Mucosa of stomach (tissue), 1 donor: ENCODE results near the gene SKIC8.
"Not testable (repeated sequence)": the region's sequence is repeated elsewhere in the genome, so short reads cannot be mapped to it uniquely, and the experiment has no call there.

ENCODE experiments used
- H3K27me3 ChIP-seq: one replicate; pipeline ENCODE4 v1.7.0; 2013; ENCODE audit warnings: mild to moderate bottlenecking, low read length; ENCODE audit not compliant: control insufficient read depth, insufficient read depth
- H3K36me3 ChIP-seq: one replicate; pipeline ENCODE4 v1.7.0; 2013; ENCODE audit warnings: low read length; ENCODE audit not compliant: control insufficient read depth, insufficient read depth
- H3K4me1 ChIP-seq: one replicate; pipeline ENCODE4 v1.7.0; 2013; ENCODE audit warnings: mild to moderate bottlenecking, low read length; ENCODE audit not compliant: control insufficient read depth, insufficient read depth
- H3K4me3 ChIP-seq: one replicate; pipeline ENCODE4 v1.7.0; 2013; ENCODE audit warnings: low read length
- H3K9ac ChIP-seq: one replicate; pipeline ENCODE4 v1.7.0; 2013; ENCODE audit warnings: mild to moderate bottlenecking, low read length, moderate library complexity
- H3K9me3 ChIP-seq: one replicate; pipeline ENCODE4 v1.7.0; 2013; ENCODE audit warnings: mild to moderate bottlenecking, low read length, moderate library complexity; ENCODE audit not compliant: control insufficient read depth
- donor health status: Pancreatic carcinoma.

Gene SKIC8

DNA sequence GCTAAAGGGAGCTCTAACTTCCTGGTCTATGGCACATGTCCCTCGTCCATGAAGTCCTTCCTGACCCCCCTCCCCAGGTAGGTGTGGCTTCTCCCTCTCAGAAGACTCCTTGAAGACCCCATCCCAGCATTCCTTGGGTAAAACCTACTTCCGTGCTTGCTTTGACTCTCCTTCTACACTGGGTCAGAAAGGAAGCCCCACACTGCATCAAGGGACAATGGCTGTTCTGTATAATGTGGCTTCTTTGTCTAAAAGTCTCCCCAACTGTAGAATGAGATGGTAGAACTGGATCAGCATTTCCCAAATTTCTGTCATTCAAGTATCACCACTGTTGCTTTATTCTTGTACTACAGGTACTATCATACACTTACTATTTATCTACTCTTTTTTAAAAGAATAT, 38.9 kb downstream of the SKIC8 start:
- Histone ChIP-seq H3K36me3 (no peaks in the 10 kb centered on the region), H3K4me1 (peaks cover 8% of the 10 kb centered on the region), H3K9me3 (no peaks in the 10 kb centered on the region), H3K27me3 (no peaks in the 10 kb centered on the region), H3K4me3 (no peak overlapping the region), H3K9ac (no peak overlapping the region)

DNA sequence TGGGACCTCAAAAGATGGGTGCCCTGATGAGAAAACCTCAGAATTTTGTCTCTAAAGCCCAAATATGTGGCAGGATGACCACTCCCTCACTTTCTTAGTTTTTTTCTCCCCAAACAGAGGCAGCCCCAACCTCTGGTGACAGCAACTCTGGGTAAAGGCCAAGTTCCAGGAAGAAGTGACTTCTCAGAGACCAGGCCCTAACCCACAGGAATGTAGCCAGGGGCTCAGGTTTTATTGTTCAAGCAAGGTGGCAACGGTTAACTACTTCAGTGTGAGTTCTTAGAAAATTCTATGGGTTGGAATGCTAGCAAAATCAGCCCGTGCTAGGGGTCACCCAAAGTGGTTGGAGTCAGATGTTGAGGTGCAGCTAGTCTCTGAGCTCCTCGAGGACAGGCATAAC, 40.2 kb downstream of the SKIC8 start:
- Histone ChIP-seq H3K4me3 (no peak overlapping the region), H3K36me3 (no peaks in the 10 kb centered on the region), H3K4me1 (peaks cover 7% of the 10 kb centered on the region), H3K27me3 (no peaks in the 10 kb centered on the region), H3K9me3 (no peaks in the 10 kb centered on the region), H3K9ac (no peak overlapping the region)

DNA sequence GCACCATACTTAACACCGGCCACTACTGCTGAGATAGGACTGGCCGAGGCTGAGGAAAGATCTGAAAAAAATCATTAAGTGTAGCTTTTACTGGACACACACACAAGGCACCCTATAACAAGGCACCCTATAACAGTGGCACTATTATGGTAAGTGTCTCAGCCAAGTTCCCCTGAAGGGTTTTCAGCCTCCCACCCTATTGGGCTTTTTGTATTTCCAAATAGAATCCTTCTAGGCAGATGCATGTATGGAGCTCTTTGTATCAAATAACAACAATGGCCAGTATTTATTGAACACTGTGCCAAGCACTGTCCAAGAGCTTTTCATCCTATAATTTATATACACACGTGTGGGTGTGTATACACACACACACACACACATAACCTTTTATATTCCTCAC, 41.7 kb downstream of the SKIC8 start:
- H3K36me3 ChIP-seq = no peaks in the 10 kb centered on the region
- H3K9ac ChIP-seq = no peak overlapping the region
- no peaks in the 10 kb centered on the region for H3K27me3 ChIP-seq
- H3K4me1 ChIP-seq = no peaks in the 10 kb centered on the region
- no peaks in the 10 kb centered on the region for H3K9me3 ChIP-seq
- H3K4me3 ChIP-seq = no peak overlapping the region

DNA sequence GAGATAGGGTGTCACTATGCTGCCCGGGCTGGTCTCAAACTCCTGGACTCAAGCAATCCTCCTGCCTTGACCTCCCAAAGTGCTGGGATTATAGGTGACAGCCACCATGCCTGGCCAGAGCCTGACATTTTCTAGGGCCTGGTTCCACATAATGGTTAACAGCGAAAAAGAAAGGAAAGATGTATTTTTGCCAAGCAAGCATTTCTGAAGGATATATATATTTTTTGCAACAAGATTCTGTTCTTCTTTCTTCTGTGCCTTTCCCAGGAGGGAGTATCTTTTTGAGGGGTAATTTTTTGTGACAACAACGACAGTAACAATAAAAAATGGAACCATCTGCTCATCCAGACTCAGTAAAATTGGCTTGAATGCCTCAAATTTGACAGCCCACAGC, 43.4 kb downstream of the SKIC8 start:
- Histone ChIP-seq H3K27me3 (no peaks in the 10 kb centered on the region), H3K36me3 (no peaks in the 10 kb centered on the region), H3K4me1 (no peaks in the 10 kb centered on the region), H3K4me3 (no peak overlapping the region), H3K9ac (no peak overlapping the region), H3K9me3 (no peaks in the 10 kb centered on the region)

DNA sequence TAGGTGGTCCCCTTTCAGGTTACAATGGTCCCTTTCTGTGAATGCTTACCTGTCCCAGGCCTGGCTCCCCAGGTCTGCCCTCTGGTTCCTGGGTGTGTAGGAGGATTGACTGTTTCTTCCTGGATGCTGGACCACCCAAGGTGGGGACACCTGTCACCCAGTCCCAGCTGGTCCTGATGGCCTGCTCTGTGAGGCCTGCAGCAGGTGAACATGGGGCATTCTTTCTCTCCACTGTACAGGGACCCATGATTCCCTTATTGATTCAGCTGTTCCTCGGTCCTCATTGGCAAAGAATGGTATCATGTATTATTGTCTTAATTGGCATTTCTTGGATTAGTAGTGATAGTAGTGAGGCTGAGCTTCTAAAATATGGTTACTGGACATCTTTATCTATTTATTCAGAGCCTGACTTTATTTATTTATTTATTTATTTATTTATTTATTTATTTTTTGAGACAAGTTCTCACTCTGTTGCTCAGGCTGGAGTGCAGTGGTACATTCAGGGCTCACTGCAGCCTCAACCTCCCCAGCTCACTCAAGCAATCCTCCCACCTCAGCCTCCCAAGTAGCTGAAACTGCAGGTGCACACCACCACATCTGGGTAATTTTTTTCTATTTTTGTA, 43.9 kb downstream of the SKIC8 start:
- Histone ChIP-seq H3K4me3 (no peak overlapping the region), H3K9ac (no peak overlapping the region), H3K27me3 (no peaks in the 10 kb centered on the region), H3K9me3 (no peaks in the 10 kb centered on the region), H3K36me3 (no peaks in the 10 kb centered on the region), H3K4me1 (no peaks in the 10 kb centered on the region)

DNA sequence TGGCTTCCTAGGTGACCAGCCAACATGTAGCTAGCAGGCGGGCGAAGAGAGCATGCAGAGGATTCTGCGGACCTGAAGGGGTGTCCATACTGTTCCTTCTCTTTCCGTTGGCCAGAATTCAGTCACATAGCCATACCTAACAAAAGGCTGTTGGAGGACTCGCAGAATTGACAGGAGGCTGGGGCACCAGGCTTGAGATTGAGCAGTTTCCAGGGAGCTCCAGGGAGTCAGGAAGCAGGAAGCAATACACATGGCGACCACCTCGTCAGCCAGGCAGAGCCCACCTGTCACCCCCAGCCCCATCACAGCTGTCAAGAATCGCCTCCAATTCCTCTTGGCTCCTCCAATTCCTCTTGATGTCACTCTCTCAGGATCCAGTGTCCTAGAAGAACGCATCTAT, 48.3 kb downstream of the SKIC8 start:
- Histone ChIP-seq H3K27me3 (no peaks in the 10 kb centered on the region), H3K9me3 (no peaks in the 10 kb centered on the region), H3K4me3 (no peak overlapping the region), H3K36me3 (no peaks in the 10 kb centered on the region), H3K4me1 (no peaks in the 10 kb centered on the region), H3K9ac (no peak overlapping the region)

DNA sequence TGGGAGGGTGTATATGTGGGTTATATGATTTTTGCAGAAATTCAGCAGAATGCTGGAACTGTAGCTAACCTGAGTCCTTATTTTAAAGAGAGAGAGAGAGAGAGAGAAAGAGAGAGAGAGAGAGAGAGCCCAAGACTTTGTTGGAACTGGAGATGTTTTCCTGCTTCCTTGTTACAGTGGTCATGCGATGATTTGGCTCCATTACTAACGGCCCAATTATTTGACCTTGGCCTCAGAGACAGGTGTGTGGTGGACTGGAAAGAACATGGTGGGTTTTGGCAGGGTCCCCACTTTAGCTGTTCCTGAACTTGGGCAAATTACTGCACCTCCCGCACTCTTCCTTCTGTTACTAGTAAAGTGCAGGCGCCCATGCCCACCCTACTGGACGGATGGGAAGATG, 50.3 kb downstream of the SKIC8 start:
- Histone ChIP-seq H3K27me3 (no peaks in the 10 kb centered on the region), H3K9ac (no peak overlapping the region), H3K4me3 (no peak overlapping the region), H3K9me3 (no peaks in the 10 kb centered on the region), H3K36me3 (no peaks in the 10 kb centered on the region), H3K4me1 (peaks cover 4% of the 10 kb centered on the region)

DNA sequence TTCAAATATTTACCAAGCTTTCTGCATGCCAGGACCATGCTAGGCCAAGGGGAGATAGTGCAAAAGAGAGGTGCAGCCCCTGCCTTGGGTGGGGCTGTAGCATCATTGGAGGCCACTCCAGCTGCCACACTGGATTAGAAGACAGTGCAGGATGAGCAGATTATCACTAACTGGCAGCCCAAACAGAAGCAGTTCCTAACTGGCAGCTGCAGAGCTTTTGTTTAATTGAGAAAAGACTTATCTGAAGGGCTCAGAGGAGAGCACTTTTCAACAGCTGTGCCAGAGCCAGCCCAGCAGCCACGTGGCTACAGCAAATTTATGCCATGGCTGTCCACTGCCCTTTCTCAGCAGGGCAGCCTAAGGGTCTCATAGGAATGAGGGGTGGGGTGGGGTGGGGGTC, 51.5 kb downstream of the SKIC8 start:
- Histone ChIP-seq H3K27me3 (no peaks in the 10 kb centered on the region), H3K36me3 (no peaks in the 10 kb centered on the region), H3K9ac (no peak overlapping the region), H3K9me3 (no peaks in the 10 kb centered on the region), H3K4me3 (no peak overlapping the region), H3K4me1 (peaks cover 15% of the 10 kb centered on the region)

DNA sequence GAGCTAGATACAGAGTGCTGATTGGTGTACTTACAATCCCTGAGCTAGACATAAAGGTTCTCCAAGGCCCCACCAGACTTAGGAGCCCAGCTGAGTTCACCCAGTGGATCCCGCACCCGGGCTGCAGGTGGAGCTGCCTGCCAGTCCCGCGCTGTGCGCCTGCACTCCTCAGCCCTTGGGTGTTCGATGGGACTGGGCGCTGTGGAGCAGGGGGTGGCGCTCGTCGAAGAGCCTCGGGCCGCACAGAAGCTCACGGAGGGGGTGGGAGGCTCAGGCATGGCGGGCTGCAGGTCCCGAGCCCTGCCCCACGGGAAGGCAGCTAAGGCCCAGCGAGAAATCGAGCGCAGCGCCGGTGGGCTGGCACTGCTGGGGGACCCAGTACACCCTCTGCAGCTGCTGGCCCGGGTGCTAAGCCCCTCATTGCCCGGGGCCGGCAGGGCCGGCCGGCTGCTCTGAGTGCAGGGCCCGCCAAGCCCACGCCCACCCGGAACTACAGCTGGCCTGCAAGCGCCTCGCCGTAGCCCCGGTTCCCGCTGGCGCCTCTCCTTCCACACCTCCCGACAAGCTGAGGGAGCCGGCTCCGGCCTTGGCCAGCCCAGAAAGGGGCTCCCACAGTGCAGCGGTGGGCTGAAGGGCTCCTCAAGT, 53.3 kb downstream of the SKIC8 start:
- not testable (repeated sequence) for H3K9me3 ChIP-seq, H3K27me3 ChIP-seq, H3K36me3 ChIP-seq, H3K4me3 ChIP-seq, H3K9ac ChIP-seq
- H3K4me1 ChIP-seq = peaks cover 16% of the 10 kb centered on the region

DNA sequence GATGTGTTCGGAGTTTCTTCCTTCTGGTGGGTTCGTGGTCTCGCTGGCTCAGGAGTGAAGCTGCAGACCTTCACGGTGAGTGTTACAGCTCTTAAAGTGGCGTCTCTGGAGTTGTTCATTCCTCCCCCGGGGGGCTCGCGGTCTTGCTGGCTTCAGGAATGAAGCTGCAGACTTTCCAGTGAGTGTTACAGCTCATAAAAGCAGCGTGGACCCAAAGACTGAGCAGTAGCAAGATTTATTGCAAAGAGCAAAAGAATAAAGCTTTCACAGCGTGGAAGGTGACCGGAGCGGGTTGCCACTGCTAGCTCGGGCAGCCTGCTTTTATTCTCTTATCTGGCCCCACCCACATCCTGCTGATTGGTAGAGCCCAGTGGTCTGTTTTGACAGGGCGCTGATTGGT, 54.0 kb downstream of the SKIC8 start:
- peaks cover 20% of the 10 kb centered on the region for H3K4me1 ChIP-seq
- H3K4me3 ChIP-seq, H3K9ac ChIP-seq, H3K27me3 ChIP-seq, H3K9me3 ChIP-seq, H3K36me3 ChIP-seq: not testable (repeated sequence)

DNA sequence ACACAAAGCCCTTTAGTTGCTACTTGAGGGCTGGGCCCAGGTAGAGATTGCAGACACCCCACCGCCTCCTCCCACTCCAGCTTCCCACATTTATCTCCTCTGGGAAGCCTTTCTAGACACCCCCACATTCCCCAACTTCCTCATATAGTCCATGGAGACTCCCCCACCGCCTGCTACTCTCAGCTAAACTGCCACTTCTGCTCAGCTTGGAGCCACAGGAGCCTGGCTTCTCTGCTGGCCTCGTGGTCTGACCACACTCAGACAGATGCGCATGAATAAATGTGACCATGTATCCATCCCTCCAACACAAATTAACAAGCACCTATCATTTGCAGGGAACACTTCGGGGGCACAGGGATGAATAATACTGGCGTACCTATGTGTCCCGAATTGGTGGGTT, 54.5 kb downstream of the SKIC8 start:
- Histone ChIP-seq H3K36me3 (no peaks in the 10 kb centered on the region), H3K9me3 (no peaks in the 10 kb centered on the region), H3K4me1 (peaks cover 20% of the 10 kb centered on the region), H3K4me3 (no peak overlapping the region), H3K9ac (no peak overlapping the region), H3K27me3 (peaks cover 3% of the 10 kb centered on the region)

DNA sequence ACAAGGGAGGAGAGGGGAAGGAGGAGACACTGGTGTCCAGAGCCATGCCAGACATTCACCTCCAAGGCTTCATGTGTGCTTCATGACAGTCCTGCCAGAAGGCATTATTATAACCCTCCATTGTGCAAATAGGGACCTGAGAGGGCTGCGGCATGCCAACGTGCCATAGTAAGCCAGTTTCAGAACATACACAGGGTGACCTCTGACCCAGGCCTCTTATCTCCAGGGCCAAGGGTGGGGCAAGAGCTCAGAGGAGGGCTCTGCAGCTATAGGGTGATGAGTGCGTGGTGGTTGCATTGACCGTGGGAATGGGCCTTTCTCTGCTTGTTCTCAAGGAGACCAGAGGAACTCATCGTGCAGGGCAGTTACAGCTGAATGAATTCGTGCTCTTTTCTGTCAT, 55.3 kb downstream of the SKIC8 start:
- Histone ChIP-seq H3K9me3 (no peaks in the 10 kb centered on the region), H3K4me3 (no peak overlapping the region), H3K4me1 (peaks cover 20% of the 10 kb centered on the region), H3K9ac (peak overlapping the region; percentile 57), H3K36me3 (no peaks in the 10 kb centered on the region), H3K27me3 (peaks cover 3% of the 10 kb centered on the region)

DNA sequence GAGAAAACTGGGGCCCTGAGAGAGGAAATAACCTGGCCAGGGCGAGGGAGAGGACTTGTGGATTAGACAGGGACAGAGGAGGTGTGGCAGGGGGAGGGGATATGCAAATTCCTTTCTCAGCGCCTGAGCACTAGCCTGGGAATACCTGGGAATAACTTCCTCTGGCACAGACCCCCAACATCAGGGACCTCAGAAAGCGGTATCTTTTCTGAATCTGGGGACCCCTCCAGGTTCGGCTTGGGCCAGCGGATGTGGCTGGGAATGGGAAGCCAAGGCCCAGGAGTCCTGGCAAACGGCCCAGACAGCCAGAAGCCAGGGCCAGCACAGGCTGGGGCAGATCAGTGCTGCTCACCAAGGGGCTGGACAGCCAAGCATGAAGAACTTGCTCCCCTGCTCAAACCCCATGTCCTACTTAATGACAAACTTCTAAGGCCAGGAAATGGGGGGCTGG, 55.9 kb downstream of the SKIC8 start:
- H3K9ac ChIP-seq = peak overlapping the region; percentile 57
- H3K4me1 ChIP-seq = peaks cover 20% of the 10 kb centered on the region
- H3K9me3 ChIP-seq = no peaks in the 10 kb centered on the region
- H3K36me3 ChIP-seq = no peaks in the 10 kb centered on the region
- H3K27me3 ChIP-seq = peaks cover 3% of the 10 kb centered on the region
- H3K4me3 ChIP-seq = no peak overlapping the region
